SK-N-SH (cell line): Measurements from ENCODE around the gene BMP8A.

Experiments used
- CTCF ChIP-seq: fragments of 200-600 bp; sonication (generic); IDR thresholded peaks from 2 replicates; pipeline ENCODE4 v1.6.1; 2017; ENCODE audit warnings: antibody characterized with exemption, mild to moderate bottlenecking, moderate library complexity
- EP300 ChIP-seq, 2 experiments: IDR thresholded peaks; 2 replicates each; pipeline versions ENCODE4 v1.4.0 to v1.6.1; 2012; ENCODE audit warnings: borderline replicate concordance in 1 of 2, low read depth in 1 of 2, low read length in 1 of 2
- EZH2phosphoT487 ChIP-seq: fragments of 200-600 bp; sonication (generic); IDR thresholded peaks from 2 replicates; pipeline ENCODE4 v1.6.1; 2017; ENCODE audit warnings: low read depth, mixed run types, mild to moderate bottlenecking, antibody characterized with exemption, moderate library complexity, borderline replicate concordance
- FOXM1 ChIP-seq: IDR thresholded peaks from 2 replicates; pipeline ENCODE4 v1.4.0; 2012; ENCODE audit warnings: low read depth, mild to moderate bottlenecking
- GABPA ChIP-seq: IDR thresholded peaks from 2 replicates; pipeline ENCODE4 v1.4.0; 2012; ENCODE audit warnings: low read depth, mild to moderate bottlenecking
- MAX ChIP-seq: IDR thresholded peaks from 2 replicates; pipeline ENCODE4 v1.4.0; 2012; ENCODE audit warnings: low read depth
- POLR2AphosphoS5 ChIP-seq: IDR thresholded peaks from 2 replicates; pipeline ENCODE4 v1.6.1; 2012; ENCODE audit warnings: low read depth, low read length
- REST ChIP-seq: IDR thresholded peaks from 2 replicates; pipeline ENCODE4 v1.6.1; 2012; ENCODE audit warnings: mild to moderate bottlenecking, low read depth, low read length, moderate library complexity
- SMC3 ChIP-seq: IDR thresholded peaks from 2 replicates; pipeline ENCODE4 v1.6.1; 2012; ENCODE audit warnings: low read depth, low read length, improper control_type of control experiment
- TCF12 ChIP-seq: IDR thresholded peaks from 2 replicates; pipeline ENCODE4 v1.4.0; 2012
- USF2 ChIP-seq: fragments of 150-350 bp; IDR thresholded peaks from 2 replicates; pipeline ENCODE4 v1.6.1; 2017; ENCODE audit warnings: antibody characterized with exemption, low read length, low read depth, borderline replicate concordance

- no peak for TF ChIP-seq TCF12
- TF ChIP-seq CTCF, result no peak
- no peak for TF ChIP-seq MAX
- TF ChIP-seq EP300 (IDR thresholded peaks at IDR 0.05; ENCODE audit: borderline replicate concordance in 1 of 2, low read depth in 1 of 2, low read length in 1 of 2), result no peak
- TF ChIP-seq POLR2AphosphoS5, result no peak
- TF ChIP-seq EZH2phosphoT487, result no peak
- no peak for TF ChIP-seq FOXM1
- no peak for TF ChIP-seq GABPA
- no peak for TF ChIP-seq REST
- no peak for TF ChIP-seq USF2
- no peak for TF ChIP-seq SMC3
These were observed 18.6 kb upstream of the BMP8A start for GRCh38 chr1:39472826-39473225.
